ENCODE data around the gene STAC2.
"Not testable (repeated sequence)": the region's sequence is repeated elsewhere in the genome, so short reads cannot be mapped to it uniquely, and the experiment has no call there.

Gene STAC2

DNA sequence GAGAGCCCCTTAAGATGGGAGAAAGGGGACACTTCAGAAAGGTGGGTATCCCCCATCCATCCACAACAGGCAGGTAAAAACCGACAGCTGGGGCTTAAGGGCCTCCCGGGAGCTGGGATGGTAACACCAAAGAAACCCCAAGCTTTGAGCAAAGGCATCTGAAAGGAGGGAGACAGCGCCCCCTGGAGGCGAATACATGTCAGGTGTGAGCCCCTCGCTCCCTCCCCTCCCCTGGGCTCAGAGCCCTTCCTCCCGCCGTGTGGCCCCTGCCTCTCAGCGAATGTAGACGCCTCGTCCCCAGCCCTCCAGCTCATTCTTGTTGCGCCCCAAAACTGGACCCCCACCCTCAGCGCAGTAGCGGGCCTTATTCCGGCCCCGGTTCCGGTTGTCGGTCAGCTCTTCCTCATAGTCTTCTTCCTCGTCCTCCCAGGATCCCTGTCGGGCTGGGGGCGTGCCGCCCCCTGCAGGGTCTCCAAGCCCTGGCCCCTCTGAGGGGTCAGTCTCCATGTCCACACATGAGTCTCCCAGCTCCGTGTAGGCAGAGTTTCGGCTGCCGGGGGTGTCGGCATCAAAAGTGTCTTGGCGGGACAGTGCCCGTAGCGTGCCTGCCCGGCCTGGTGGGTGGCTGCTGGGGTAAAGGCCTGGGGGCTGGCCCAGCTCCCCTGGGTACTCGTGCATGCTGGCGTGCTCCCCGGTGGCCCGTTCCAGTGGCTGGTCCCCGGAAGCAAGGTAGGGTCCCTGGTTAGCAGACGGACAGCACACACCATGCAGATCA, 50.6 kb downstream of the STAC2 start:
- Histone ChIP-seq H3K4me3 (peak overlapping the region; percentile 4; the same call in 1 of the 2 replicates), H3K27ac (peak overlapping the region; percentile 71), H3K36me3 (peaks cover 41% of the 10 kb centered on the region), H3K9ac (peak overlapping the region; percentile 25; the same call in 1 of the 2 replicates), H3K4me1 (peaks cover 73% of the 10 kb centered on the region), H3K4me2 (peak overlapping the region; percentile 97), H3K9me3 (no peaks in the 10 kb centered on the region), H3K27me3 (no peaks in the 10 kb centered on the region), H4K20me1 (peaks cover 16% of the 10 kb centered on the region; the same call in 1 of the 2 replicates)
- no peak for TF ChIP-seq Cebpa-rat (IDR thresholded peaks at IDR 0.05)

DNA sequence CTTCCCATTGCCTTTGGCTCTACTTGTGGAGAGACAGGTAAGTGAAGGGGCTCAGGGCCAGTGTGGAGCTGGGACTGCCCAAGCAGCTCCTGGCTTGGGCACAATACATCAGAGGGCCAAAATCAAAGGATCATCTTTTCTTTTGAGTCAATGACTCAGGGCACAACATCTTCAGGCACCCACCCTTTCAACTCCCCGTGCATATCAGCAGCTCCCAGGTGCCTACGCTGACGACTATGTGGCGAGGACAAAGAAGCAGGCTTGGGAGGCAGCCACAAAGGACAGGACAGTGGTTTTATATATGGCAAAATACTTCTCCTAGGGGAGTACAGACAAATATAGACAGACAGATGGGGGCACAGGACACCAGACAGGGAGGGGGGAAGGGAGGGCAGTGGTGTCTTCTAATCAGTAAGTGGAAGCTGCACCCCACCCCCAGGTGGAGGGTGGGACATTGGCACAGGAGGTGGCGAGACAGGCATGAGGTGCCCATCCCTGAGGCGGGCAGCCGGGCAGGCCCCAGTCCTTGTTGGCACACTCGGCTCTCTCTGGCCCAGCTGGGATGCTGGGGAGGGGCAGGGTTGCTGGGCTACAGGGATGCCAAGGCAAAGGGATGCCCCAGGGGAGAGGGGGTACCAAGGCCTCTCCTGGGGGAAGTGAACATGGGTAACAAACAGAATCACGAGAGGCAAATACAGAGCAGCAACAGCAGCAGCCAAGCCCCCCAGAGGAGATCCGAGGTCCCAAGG, 52.0 kb downstream of the STAC2 start:
- no peak for TF ChIP-seq Cebpa-rat (IDR thresholded peaks at IDR 0.05)
- H3K4me2 ChIP-seq = peak overlapping the region; percentile 97
- peak overlapping the region; percentile 41 for H3K4me3 ChIP-seq
- peaks cover 28% of the 10 kb centered on the region for H3K36me3 ChIP-seq
- peak overlapping the region; percentile 71 for H3K27ac ChIP-seq
- H4K20me1 ChIP-seq = peaks cover 16% of the 10 kb centered on the region; the same call in 1 of the 2 replicates
- H3K9me3 ChIP-seq = no peaks in the 10 kb centered on the region
- H3K9ac ChIP-seq = peak overlapping the region; percentile 69
- H3K27me3 ChIP-seq = no peaks in the 10 kb centered on the region
- peaks cover 86% of the 10 kb centered on the region for H3K4me1 ChIP-seq

DNA sequence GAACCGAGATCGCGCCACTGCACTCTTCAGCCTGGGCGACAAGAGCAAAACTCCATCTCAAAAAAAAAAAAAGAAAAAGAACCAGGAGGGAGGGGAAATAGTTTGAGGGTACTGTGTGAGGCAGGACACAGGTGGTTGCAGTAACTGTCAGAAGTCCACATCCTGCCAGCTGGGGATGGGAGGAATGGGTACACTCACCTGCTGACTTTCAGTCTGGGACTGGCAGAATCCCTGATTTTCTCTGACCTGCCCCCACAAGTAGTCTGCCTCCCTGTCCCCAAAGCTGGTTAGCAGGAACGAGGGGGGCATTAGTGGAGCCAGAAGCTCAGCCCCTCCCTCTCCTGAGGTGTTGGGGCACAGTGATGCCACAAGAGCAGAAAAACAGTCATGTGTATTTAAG, 52.7 kb downstream of the STAC2 start:
- no peak for TF ChIP-seq Cebpa-rat (IDR thresholded peaks at IDR 0.05)
- Histone ChIP-seq H3K4me3 (peak overlapping the region; percentile 41), H4K20me1 (peaks cover 16% of the 10 kb centered on the region; the same call in 1 of the 2 replicates), H3K36me3 (peaks cover 22% of the 10 kb centered on the region), H3K4me2 (peak overlapping the region; percentile 97), H3K9ac (peak overlapping the region; percentile 69), H3K9me3 (no peaks in the 10 kb centered on the region), H3K27ac (peak overlapping the region; percentile 71), H3K27me3 (no peaks in the 10 kb centered on the region), H3K4me1 (peaks cover 92% of the 10 kb centered on the region)

DNA sequence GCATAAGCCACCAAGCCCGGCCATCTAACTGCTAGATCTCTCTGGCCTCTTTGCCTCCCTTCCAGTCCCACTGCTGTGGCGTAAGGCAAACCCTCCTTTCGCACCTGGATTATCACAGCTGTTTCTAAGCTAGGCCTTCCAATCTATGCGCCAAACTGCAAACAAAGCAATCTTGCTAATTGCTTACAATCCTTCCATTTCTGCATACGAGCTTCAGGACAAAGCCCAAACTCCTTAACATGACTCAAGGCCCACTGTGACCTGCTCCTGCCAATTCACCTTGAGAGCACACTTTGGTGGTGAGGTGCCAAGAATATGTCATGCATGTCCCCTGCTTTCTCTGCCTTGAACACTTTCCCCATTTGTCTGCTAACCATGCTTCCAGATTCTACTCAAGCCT, 53.8 kb downstream of the STAC2 start:
- peaks cover 16% of the 10 kb centered on the region; the same call in 1 of the 2 replicates for H4K20me1 ChIP-seq
- H3K4me3 ChIP-seq = no peak overlapping the region
- no peak overlapping the region for H3K9ac ChIP-seq
- TF ChIP-seq Cebpa-rat (IDR thresholded peaks at IDR 0.05) = no peak
- H3K4me2 ChIP-seq = peak overlapping the region; percentile 97
- H3K27me3 ChIP-seq = no peaks in the 10 kb centered on the region
- peak overlapping the region; percentile 71 for H3K27ac ChIP-seq
- H3K36me3 ChIP-seq = peaks cover 11% of the 10 kb centered on the region
- no peaks in the 10 kb centered on the region for H3K9me3 ChIP-seq
- H3K4me1 ChIP-seq = peaks cover 99% of the 10 kb centered on the region

DNA sequence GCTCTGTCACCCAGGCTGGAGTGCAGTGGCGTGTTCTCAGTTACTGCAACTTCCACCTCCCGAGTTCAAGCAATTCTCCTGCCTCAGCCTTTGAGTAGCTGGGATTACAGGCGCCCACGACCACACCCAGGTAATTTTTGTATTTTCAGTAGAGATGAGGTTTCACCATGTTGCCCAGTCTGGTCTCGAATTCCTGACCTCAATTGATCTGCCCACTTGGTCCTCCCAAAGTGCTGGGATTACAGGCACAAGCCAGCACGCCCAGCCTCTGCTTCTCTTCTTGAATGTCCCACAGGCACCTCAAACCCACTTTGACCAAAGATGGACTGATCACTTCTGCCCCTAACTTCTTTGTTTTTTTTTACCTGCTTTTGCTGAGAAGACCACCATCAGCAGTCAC, 55.2 kb downstream of the STAC2 start:
- Histone ChIP-seq H3K4me1 (peaks cover 99% of the 10 kb centered on the region), H3K9me3 (no peaks in the 10 kb centered on the region), H3K4me2 (peak overlapping the region; percentile 97), H3K9ac (no peak overlapping the region), H3K27ac (peak overlapping the region; percentile 51; the same call in 1 of the 2 replicates), H3K4me3 (no peak overlapping the region), H3K27me3 (peaks cover 12% of the 10 kb centered on the region), H3K36me3 (no peaks in the 10 kb centered on the region), H4K20me1 (peaks cover 16% of the 10 kb centered on the region; the same call in 1 of the 2 replicates)
- TF ChIP-seq Cebpa-rat (IDR thresholded peaks at IDR 0.05) = no peak

DNA sequence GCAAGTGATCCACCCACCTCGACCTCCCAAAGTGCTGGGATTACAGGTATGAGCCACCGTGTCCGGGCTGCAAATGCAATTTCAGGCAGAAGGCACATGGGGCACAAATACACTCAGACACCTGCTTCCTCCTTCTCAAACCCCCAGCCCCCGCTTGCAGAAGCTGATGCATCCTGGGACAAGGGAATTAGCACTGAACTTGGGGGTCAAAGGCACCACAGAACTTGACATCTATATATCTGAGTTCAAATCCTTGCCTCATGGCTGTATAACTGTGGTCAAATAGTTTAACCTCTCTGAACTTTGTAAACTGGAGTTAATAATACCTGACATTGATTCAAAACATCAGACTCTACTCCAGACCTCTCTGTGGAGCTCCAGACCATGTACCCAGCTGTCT, 55.6 kb downstream of the STAC2 start:
- H3K27ac ChIP-seq = no peak overlapping the region
- no peak for TF ChIP-seq Cebpa-rat (IDR thresholded peaks at IDR 0.05)
- peaks cover 16% of the 10 kb centered on the region; the same call in 1 of the 2 replicates for H4K20me1 ChIP-seq
- no peak overlapping the region for H3K9ac ChIP-seq
- no peaks in the 10 kb centered on the region for H3K9me3 ChIP-seq
- no peak overlapping the region for H3K4me3 ChIP-seq
- no peaks in the 10 kb centered on the region for H3K36me3 ChIP-seq
- H3K4me1 ChIP-seq = peaks cover 99% of the 10 kb centered on the region
- H3K4me2 ChIP-seq = peak overlapping the region; percentile 97
- H3K27me3 ChIP-seq = peaks cover 17% of the 10 kb centered on the region

DNA sequence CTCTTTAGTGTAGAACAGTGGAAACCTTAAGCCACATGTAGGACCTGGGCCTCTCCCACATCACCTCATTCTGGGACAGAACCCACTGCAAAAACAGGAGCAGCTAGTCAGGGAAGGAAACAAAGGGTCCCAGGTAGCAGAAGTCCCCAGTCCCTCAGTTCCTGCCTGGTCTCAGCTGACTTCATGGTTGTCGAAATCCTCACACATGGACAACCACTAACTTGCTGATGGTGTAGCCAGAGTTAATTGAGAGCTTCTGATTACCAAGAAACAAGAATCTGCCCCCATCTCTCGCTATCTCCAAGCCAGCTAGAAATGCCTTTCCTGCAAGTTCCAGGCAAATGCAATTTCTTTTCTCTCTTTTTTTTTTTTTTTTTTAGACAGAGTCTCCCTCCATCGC, 56.2 kb downstream of the STAC2 start:
- no peaks in the 10 kb centered on the region for H3K36me3 ChIP-seq
- peaks cover 14% of the 10 kb centered on the region; the same call in 1 of the 2 replicates for H4K20me1 ChIP-seq
- no peaks in the 10 kb centered on the region for H3K9me3 ChIP-seq
- H3K27ac ChIP-seq = peak overlapping the region; percentile 57
- H3K9ac ChIP-seq = no peak overlapping the region
- peaks cover 99% of the 10 kb centered on the region for H3K4me1 ChIP-seq
- TF ChIP-seq Cebpa-rat (IDR thresholded peaks at IDR 0.05) = no peak
- H3K4me3 ChIP-seq = no peak overlapping the region
- peaks cover 23% of the 10 kb centered on the region for H3K27me3 ChIP-seq
- peak overlapping the region; percentile 97 for H3K4me2 ChIP-seq

DNA sequence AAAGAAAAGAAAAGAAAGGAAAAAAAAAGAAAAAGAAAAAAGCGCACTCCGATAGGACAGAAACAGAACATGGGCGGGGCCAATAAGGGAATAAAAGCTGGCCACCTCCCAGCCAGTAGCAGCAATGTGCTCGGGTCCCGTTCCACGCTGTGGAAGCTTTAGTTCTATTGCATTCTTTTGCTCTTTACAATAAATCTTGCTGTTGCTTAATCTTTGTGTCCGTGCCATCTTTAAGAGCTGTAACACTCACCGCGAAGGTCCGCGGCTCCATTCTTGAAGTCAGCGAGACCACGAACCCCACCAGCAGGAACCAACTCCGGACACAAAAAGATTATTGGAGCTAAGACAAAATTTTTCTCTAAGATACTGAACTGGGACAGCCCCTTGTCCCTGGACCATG, 56.6 kb downstream of the STAC2 start:
- H3K9ac ChIP-seq = no peak overlapping the region
- H3K4me1 ChIP-seq = peaks cover 99% of the 10 kb centered on the region
- no peak overlapping the region for H3K4me3 ChIP-seq
- no peaks in the 10 kb centered on the region for H3K9me3 ChIP-seq
- H4K20me1 ChIP-seq = peaks cover 9% of the 10 kb centered on the region; the same call in 1 of the 2 replicates
- peak overlapping the region; percentile 57 for H3K27ac ChIP-seq
- no peak for TF ChIP-seq Cebpa-rat (IDR thresholded peaks at IDR 0.05)
- H3K36me3 ChIP-seq = no peaks in the 10 kb centered on the region
- peaks cover 25% of the 10 kb centered on the region for H3K27me3 ChIP-seq
- peak overlapping the region; percentile 97 for H3K4me2 ChIP-seq

DNA sequence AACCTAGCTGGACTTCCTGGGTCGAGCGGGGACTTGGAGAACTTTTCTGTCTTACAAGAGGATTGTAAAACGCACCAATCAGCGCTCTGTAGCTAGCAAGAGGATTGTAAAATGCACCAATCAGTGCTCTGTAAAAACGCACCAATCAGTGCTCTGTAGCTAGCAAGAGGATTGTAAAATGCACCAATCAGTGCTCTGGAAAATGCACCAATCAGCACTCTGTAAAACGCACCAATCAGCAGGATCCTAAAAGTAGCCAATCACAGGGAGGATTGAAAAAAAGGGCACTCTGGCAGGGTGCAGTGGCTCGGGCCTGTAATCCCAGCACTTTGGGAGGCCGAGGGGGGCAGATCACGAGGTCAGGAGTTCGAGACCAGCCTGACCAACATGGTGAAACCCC, 57.2 kb downstream of the STAC2 start:
- Histone ChIP-seq H3K27ac (peak overlapping the region; percentile 52; the same call in 1 of the 2 replicates), H3K4me2 (peak overlapping the region; percentile 93), H3K27me3 (peaks cover 25% of the 10 kb centered on the region), H3K4me1 (peaks cover 99% of the 10 kb centered on the region)
- H3K36me3 ChIP-seq, H3K9me3 ChIP-seq, H3K9ac ChIP-seq, H3K4me3 ChIP-seq, H4K20me1 ChIP-seq: not testable (repeated sequence)

DNA sequence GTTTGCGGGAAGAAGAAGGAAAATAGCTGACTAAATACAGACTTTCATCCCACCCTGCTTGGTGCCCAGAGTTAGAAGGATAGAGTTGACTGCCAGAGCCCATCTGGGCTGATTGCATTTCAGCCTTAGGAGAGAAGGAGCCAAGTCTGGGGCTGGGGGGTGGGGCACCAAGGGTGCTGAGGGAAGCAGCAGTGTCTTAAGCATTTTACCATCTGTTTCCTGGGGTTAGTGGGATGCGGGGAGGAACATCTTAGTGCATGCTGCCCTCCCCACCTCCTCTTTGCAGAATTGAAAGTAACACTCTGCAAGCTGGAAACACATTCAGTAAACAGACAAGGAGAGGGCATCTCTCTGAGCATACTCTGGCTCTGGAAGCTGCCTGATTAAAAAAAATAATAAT, 58.3 kb downstream of the STAC2 start:
- Histone ChIP-seq H3K27me3 (peaks cover 25% of the 10 kb centered on the region), H3K4me1 (peaks cover 99% of the 10 kb centered on the region), H3K36me3 (no peaks in the 10 kb centered on the region), H3K4me2 (peak overlapping the region; percentile 93), H3K4me3 (0 out of 2 replicates have a peak overlapping the region, but pooled peaks have one; percentile 65), H3K9me3 (no peaks in the 10 kb centered on the region), H4K20me1 (no peaks in the 10 kb centered on the region), H3K27ac (peak overlapping the region; percentile 58), H3K9ac (peak overlapping the region; percentile 1; the same call in 1 of the 2 replicates)
- no peak for TF ChIP-seq Cebpa-rat (IDR thresholded peaks at IDR 0.05)

All from BLaER1 (cell line).